Measurements from ENCODE around the gene MBD5.
A peak's percentile ranks its signal among the peaks of the same experiment; 100 is the strongest.

Gene MBD5

DNA sequence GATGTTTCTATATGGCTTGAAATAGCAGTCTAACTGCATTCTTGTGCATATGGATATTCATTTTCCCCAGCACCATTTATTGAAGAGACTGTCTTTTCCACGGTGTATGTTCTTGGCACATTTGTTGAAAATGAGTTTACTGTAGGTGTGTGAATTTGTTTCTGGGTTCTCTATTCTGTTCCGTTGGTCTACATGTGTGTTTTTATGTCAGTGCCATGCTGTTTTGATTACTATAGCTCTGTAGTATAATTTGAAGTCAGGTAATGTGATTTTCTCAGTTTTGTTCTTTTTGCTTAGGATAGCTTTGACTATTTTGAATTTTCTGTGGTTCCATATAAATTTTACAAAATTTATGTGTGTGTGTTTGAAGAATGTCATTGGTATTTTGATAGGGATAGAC lies 201.0 kb downstream of the MBD5 start:
- no peak for DNase-seq (ENCODE audit: extremely low read depth, low read depth)
- H3K4me3 ChIP-seq (replicated peaks; ENCODE audit: low read depth, low read length), result no peak overlapping the region
- TF ChIP-seq, protein P1, sequence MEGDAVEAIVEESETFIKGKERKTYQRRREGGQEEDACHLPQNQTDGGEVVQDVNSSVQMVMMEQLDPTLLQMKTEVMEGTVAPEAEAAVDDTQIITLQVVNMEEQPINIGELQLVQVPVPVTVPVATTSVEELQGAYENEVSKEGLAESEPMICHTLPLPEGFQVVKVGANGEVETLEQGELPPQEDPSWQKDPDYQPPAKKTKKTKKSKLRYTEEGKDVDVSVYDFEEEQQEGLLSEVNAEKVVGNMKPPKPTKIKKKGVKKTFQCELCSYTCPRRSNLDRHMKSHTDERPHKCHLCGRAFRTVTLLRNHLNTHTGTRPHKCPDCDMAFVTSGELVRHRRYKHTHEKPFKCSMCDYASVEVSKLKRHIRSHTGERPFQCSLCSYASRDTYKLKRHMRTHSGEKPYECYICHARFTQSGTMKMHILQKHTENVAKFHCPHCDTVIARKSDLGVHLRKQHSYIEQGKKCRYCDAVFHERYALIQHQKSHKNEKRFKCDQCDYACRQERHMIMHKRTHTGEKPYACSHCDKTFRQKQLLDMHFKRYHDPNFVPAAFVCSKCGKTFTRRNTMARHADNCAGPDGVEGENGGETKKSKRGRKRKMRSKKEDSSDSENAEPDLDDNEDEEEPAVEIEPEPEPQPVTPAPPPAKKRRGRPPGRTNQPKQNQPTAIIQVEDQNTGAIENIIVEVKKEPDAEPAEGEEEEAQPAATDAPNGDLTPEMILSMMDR (IDR thresholded peaks at IDR 0.05; ENCODE audit: low read depth, low read length, missing control alignments), result no peak

GRCh38 chr2:148231858-148232257 lies 211.0 kb downstream of the MBD5 start:
- no peak overlapping the region for H3K4me3 ChIP-seq (replicated peaks; ENCODE audit: low read depth, low read length)
- TF ChIP-seq, protein P1 (IDR thresholded peaks at IDR 0.05; ENCODE audit: low read depth, low read length, missing control alignments), result no peak
- DNase-seq (ENCODE audit: extremely low read depth, low read depth), result no peak

GRCh38 chr2:148234143-148234542 lies 213.3 kb downstream of the MBD5 start:
- no peak overlapping the region for H3K4me3 ChIP-seq (replicated peaks; ENCODE audit: low read depth, low read length)
- TF ChIP-seq, protein P1 (IDR thresholded peaks at IDR 0.05; ENCODE audit: low read depth, low read length, missing control alignments), result no peak
- DNase-seq (ENCODE audit: extremely low read depth, low read depth), result no peak

DNA sequence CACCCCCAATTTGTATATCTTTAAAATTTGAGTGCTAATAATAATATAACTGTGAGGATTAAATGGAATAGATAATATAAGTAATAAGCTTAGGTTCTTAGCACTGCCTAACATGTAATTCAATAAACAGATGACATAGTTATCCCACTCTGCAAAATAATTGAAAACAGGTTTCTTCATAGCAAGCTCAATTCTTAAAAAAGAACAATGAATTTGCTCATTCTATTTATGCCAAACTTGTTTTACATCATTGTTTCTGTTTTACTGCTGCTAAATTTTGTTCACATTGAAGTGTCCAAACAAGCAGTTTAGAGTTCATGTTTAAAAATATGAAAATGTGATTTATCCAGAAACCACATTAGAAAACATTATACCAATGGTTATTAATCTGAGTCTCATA lies 217.0 kb downstream of the MBD5 start:
- TF ChIP-seq, protein P1 (IDR thresholded peaks at IDR 0.05; ENCODE audit: low read depth, low read length, missing control alignments), result no peak
- no peak for DNase-seq (ENCODE audit: extremely low read depth, low read depth)
- no peak overlapping the region for H3K4me3 ChIP-seq (replicated peaks; ENCODE audit: low read depth, low read length)

GRCh38 chr2:148238561-148238960 lies 217.7 kb downstream of the MBD5 start:
- TF ChIP-seq, protein P1 (IDR thresholded peaks at IDR 0.05; ENCODE audit: low read depth, low read length, missing control alignments), result no peak
- H3K4me3 ChIP-seq (replicated peaks; ENCODE audit: low read depth, low read length), result no peak overlapping the region
- no peak for DNase-seq (ENCODE audit: extremely low read depth, low read depth)

GRCh38 chr2:148240838-148241237 lies 219.9 kb downstream of the MBD5 start:
- no peak for DNase-seq (ENCODE audit: extremely low read depth, low read depth)
- TF ChIP-seq, protein P1 (IDR thresholded peaks at IDR 0.05; ENCODE audit: low read depth, low read length, missing control alignments), result no peak
- H3K4me3 ChIP-seq (replicated peaks; ENCODE audit: low read depth, low read length), result no peak overlapping the region

DNA sequence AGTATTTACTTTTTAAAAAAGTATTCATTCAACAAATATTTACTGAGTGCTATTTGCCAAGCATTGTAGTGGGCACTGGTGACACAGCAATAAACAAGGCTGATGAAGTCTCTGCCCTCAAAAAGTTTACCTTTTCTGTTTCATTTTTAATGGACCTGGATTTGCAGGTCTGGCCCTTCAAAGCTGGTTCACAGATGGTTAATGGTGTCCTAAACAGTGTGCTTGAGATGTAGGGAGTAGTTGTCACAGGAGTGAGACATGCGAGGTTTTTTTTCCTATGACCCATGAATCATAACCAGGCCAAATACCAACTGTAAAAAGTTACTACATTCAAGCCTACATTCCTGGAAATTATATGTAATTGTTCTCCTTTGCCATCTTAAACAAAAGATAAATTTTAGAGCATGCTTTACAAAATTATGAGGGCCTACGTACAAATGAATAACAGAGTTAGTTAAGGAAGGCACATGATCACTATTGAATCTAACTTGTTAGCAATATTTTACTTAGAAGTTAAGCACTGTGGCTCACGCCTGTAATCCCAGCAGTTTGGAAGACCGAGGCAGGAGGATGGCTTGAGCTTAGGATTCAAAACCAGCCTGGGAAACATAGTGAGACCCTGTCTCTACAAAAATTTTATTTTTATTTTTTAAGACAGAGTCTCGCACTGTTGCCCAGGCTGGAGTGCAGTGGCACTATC lies 223.9 kb downstream of the MBD5 start:
- peak; percentile 47 for DNase-seq (ENCODE audit: extremely low read depth, low read depth)
- no peak overlapping the region for H3K4me3 ChIP-seq (replicated peaks; ENCODE audit: low read depth, low read length)
- TF ChIP-seq, protein P1 (IDR thresholded peaks at IDR 0.05; ENCODE audit: low read depth, low read length, missing control alignments), result no peak

Data from HFF-Myc (cell line).